IPS-15b (cell line): Measurements from ENCODE around the gene KIAA1614.

Experiments
- H3K27me3 ChIP-seq: one replicate; pipeline ENCODE4 v1.6.1; 2013; ENCODE audit warnings: low read length; ENCODE audit not compliant: control insufficient read depth, insufficient read depth
- H3K36me3 ChIP-seq: one replicate; pipeline ENCODE4 v1.6.1; 2013; ENCODE audit warnings: low read length; ENCODE audit not compliant: control insufficient read depth, insufficient read depth
- H3K4me1 ChIP-seq: one replicate; pipeline ENCODE4 v1.6.1; 2013; ENCODE audit warnings: mild to moderate bottlenecking, low read length; ENCODE audit not compliant: control insufficient read depth, insufficient read depth
- H3K4me3 ChIP-seq: one replicate; pipeline ENCODE4 v1.5.1; 2013; ENCODE audit warnings: low read depth, low read length
- H3K9ac ChIP-seq: one replicate; pipeline ENCODE4 v1.6.1; 2013; ENCODE audit warnings: low read depth, mild to moderate bottlenecking, low read length
- H3K9me3 ChIP-seq: one replicate; pipeline ENCODE4 v1.6.1; 2013; ENCODE audit warnings: mild to moderate bottlenecking, low read length; ENCODE audit not compliant: control insufficient read depth, insufficient read depth

Gene KIAA1614

DNA sequence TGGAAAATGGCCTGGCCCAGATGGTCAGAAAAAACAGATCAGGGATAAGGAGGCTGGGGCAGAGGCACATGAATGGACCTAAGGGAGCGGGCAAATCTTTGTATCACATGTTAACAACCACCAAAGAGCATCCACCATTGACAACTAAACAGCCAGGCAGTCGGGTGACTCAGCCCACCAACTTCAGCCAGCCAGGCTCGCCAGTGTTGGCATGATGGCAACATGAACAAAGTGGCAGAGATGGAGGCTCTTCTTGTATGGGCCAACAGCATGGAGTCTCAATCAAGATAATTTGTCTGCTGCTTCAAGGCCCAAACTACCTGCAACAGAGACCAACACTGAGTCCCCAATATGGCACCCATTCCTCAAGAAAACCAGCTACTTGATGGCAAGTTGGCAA, 16.5 kb upstream of the KIAA1614 start:
- Histone ChIP-seq H3K9ac (no peak overlapping the region), H3K9me3 (no peaks in the 10 kb centered on the region), H3K4me3 (no peak overlapping the region), H3K4me1 (peaks cover 7% of the 10 kb centered on the region), H3K27me3 (no peaks in the 10 kb centered on the region), H3K36me3 (peaks cover 4% of the 10 kb centered on the region)

DNA sequence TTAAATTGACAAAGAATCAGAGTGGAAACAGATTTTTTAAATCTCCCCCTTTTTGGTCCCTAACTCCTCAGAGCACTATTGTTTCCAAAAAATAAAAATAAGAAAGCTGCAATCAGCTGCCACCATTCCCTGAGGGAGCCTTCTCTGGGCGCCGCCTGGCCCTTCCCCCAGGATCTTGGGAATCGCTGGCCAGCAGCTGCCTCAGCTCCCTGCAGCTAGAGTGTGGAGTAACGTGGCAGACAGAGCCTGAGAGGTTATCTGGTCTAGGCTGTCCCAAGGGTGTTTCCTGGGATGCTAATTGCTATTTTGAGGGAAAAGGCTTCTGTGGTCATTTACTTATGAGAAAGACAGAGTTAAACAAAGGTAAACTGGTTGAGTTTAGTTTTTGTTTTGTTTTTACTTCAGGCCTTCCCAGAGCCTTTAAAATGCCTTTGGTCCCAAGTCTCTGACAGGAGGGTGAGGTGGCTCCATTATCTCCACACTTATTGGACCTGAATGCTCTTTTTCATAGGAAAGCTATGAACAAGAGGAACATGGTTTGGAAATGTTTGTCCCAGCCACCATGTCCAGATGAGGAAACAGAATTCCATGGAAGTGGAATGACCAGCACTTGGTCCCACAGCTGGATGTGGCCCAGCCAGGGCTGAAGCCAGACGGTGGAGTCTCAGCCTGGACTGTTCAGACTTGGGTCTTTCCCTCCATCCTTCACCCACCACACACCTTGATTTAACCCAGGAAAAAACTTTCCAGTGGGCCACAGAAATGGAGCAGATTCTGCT, 14.1 kb upstream of the KIAA1614 start:
- Histone ChIP-seq H3K4me1 (peaks cover 7% of the 10 kb centered on the region), H3K27me3 (no peaks in the 10 kb centered on the region), H3K36me3 (peaks cover 4% of the 10 kb centered on the region), H3K9ac (no peak overlapping the region), H3K9me3 (no peaks in the 10 kb centered on the region), H3K4me3 (no peak overlapping the region)

DNA sequence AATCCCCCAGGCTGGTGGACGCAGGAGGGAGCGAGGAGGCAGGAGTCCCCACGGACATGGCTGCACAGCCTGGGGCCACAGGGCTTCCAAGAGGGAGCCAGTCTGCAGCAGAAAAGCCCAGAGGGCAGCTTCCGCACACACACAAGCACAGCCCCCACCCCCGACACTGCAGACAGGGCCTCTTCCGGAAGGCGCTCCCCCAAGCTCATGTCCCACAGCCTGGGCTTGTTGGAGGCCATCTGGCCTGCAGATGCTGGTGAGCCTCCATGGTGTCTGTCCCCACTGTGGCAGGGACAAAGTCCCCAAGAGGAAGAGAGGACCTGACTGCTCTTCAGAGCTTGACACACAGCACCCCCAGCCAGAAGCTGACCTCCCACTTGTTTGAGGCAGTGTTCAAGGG, 13.4 kb upstream of the KIAA1614 start:
- Histone ChIP-seq H3K4me1 (peaks cover 7% of the 10 kb centered on the region), H3K9me3 (no peaks in the 10 kb centered on the region)

GRCh38 chr1:180901076-180901990, 11.4 kb upstream of the KIAA1614 start:
- no peak overlapping the region for H3K9ac ChIP-seq
- H3K4me1 ChIP-seq = peaks cover 7% of the 10 kb centered on the region
- peaks cover 4% of the 10 kb centered on the region for H3K36me3 ChIP-seq
- no peaks in the 10 kb centered on the region for H3K27me3 ChIP-seq
- H3K9me3 ChIP-seq = no peaks in the 10 kb centered on the region
- H3K4me3 ChIP-seq = no peak overlapping the region

More for the DNA sequence above, 13.4 kb upstream of the KIAA1614 start:
- Histone ChIP-seq H3K36me3 (peaks cover 4% of the 10 kb centered on the region), H3K9ac (no peak overlapping the region), H3K27me3 (no peaks in the 10 kb centered on the region), H3K4me3 (no peak overlapping the region)

GRCh38 chr1:180902541-180902940, 10.2 kb upstream of the KIAA1614 start:
- Histone ChIP-seq H3K4me3 (no peak overlapping the region), H3K9me3 (no peaks in the 10 kb centered on the region)

DNA sequence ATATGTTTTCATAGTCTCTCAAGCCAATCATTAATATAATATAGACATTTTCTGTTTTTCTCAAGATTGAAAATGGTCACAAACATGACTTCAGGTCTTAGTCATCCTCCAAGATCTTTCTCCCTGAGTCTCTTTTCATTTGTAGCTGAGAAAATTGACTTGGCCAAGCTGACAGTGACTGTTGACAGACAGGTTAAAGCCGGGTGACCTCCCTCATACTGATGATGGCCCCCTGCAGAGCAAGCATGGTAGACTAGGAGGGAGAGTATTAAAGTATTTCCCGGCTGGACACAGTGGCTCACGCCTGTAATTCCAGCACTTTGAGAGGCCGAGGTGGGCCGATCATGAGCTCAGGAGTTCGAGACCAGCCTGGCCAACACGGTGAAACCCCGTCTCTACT, 6.8 kb upstream of the KIAA1614 start:
- Histone ChIP-seq H3K9ac (no peak overlapping the region), H3K4me1 (no peaks in the 10 kb centered on the region), H3K9me3 (no peaks in the 10 kb centered on the region), H3K4me3 (no peak overlapping the region), H3K27me3 (no peaks in the 10 kb centered on the region), H3K36me3 (no peaks in the 10 kb centered on the region)

More at GRCh38 chr1:180902541-180902940, 10.2 kb upstream of the KIAA1614 start:
- Histone ChIP-seq H3K27me3 (no peaks in the 10 kb centered on the region), H3K9ac (no peak overlapping the region), H3K4me1 (peaks cover 7% of the 10 kb centered on the region), H3K36me3 (peaks cover 4% of the 10 kb centered on the region)

GRCh38 chr1:180906511-180906910, 6.2 kb upstream of the KIAA1614 start:
- H3K27me3 ChIP-seq = peaks cover 4% of the 10 kb centered on the region
- no peak overlapping the region for H3K4me3 ChIP-seq
- no peaks in the 10 kb centered on the region for H3K9me3 ChIP-seq
- no peaks in the 10 kb centered on the region for H3K36me3 ChIP-seq
- no peak overlapping the region for H3K9ac ChIP-seq
- H3K4me1 ChIP-seq = no peaks in the 10 kb centered on the region

- no peaks in the 10 kb centered on the region for H3K4me1 ChIP-seq
- H3K27me3 ChIP-seq = peaks cover 12% of the 10 kb centered on the region
- H3K36me3 ChIP-seq = no peaks in the 10 kb centered on the region
- H3K9ac ChIP-seq = no peak overlapping the region
- no peak overlapping the region for H3K4me3 ChIP-seq
- H3K9me3 ChIP-seq = no peaks in the 10 kb centered on the region
These were observed 5.2 kb upstream of the KIAA1614 start for GRCh38 chr1:180907313-180908055.

DNA sequence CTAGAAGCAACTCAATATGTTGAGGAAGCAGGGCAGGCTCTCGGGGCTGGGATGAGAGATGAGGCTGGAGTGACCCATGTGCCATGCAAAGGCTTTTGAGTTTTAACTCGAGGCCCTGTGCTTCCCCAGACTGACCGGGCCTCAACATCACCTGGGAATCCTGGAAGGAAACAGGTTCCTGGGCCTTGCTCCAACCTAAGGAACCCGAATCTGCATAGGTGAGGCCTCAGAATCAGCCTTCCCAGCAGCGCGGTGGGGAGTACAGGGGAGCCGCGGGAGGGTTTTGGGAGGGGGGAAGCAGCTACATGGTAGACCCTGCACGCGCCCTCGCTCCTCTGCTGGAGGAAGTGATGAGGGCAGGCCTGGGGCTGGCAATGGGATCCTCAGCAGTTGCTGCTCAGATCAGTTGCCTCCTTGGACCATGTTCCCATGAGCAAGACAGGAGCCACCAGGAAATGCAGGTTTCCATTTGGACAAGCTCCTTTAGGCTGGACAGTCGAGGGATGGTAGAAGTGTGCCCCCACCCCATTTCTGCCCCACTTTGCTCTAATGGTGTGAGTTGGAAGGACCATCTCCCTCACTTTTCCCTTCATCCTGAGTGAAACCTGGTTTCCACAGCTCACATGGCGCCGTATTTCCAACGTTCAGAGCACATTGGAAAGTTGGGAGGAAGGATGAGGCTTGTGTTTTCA, 4.5 kb upstream of the KIAA1614 start:
- no peaks in the 10 kb centered on the region for H3K9me3 ChIP-seq
- no peaks in the 10 kb centered on the region for H3K4me1 ChIP-seq
- no peaks in the 10 kb centered on the region for H3K36me3 ChIP-seq
- peaks cover 15% of the 10 kb centered on the region for H3K27me3 ChIP-seq
- H3K4me3 ChIP-seq = no peak overlapping the region
- H3K9ac ChIP-seq = no peak overlapping the region

DNA sequence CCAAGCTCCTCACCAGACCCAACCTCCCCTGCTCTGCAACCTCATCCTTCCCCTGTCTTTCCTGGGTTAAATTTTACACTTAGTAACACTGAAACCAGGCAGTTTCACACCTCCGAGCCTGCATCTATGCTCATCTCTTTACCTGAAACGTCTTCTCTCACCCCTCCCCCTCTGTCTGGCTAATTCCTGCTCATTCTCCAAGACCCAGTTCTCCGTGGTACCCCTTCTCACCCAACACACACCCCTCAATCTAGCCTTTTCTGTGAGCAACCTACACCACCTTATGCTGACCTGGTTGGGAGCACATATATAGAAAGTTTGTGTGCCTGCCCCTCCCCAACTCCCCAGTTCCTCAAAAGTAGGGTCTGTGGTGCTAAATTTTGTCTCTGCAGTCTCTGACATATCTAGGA, 3.7 kb upstream of the KIAA1614 start:
- no peaks in the 10 kb centered on the region for H3K36me3 ChIP-seq
- H3K4me3 ChIP-seq = no peak overlapping the region
- peaks cover 23% of the 10 kb centered on the region for H3K27me3 ChIP-seq
- H3K9ac ChIP-seq = no peak overlapping the region
- no peaks in the 10 kb centered on the region for H3K4me1 ChIP-seq
- H3K9me3 ChIP-seq = no peaks in the 10 kb centered on the region

DNA sequence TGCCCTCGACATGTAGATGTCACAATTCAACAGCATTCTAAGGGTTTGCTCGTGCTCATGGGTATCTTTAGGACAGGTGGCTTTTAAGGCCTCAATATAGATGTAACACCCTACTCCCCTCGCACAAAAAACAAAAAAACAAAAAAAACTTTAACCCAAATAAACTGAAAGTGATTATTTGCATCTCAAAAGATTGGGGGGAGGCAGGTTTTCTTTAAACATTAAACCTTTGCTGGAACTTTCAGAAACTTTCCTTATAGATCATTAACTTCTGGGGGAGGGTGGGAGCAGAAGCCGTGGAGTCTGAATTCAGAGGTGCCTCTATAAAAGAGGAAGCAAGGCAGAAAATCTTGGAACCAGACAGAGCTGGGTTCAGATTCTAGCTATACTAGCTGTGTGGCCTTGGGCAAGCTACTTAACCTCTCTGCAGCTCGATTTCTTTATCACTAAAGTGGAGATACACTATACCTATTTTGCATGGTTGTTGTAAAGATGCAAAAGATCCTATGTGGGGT, 3.2 kb upstream of the KIAA1614 start:
- no peak overlapping the region for H3K9ac ChIP-seq
- H3K27me3 ChIP-seq = peaks cover 27% of the 10 kb centered on the region
- no peaks in the 10 kb centered on the region for H3K9me3 ChIP-seq
- H3K4me3 ChIP-seq = no peak overlapping the region
- H3K4me1 ChIP-seq = no peaks in the 10 kb centered on the region
- H3K36me3 ChIP-seq = no peaks in the 10 kb centered on the region
